GM19239 (cell line): ENCODE results near the gene SPRED3.
"Not testable (repeated sequence)": the region's sequence is repeated elsewhere in the genome, so short reads cannot be mapped to it uniquely, and the experiment has no call there.

Source experiments
- DNase-seq: peaks from one replicate; pipeline ENCODE4 v3.0.0; 2011; ENCODE audit warnings: low spot score; ENCODE audit not compliant: insufficient read length
- FAIRE-seq: peaks from 2 replicates; lab custom pipeline; 2011; peaks lifted over from hg19 to GRCh38; lab: Jason Lieb, UNC

SPRED3 gene

GRCh38 chr19:38412491-38412890 is 24.0 kb downstream of the SPRED3 start:
- DNase-seq = no peak

GRCh38 chr19:38412961-38413360 is 24.5 kb downstream of the SPRED3 start:
- DNase-seq = no peak
- no peak for FAIRE-seq

More at GRCh38 chr19:38412491-38412890, 24.0 kb downstream of the SPRED3 start:
- no peak for FAIRE-seq

- FAIRE-seq = no peak
- no peak for DNase-seq
Observed at GRCh38 chr19:38413416-38413815, 24.9 kb downstream of the SPRED3 start.

GRCh38 chr19:38417146-38417543 is 28.6 kb downstream of the SPRED3 start:
- FAIRE-seq = no peak

GRCh38 chr19:38417544-38418506 is 29.3 kb downstream of the SPRED3 start:
- FAIRE-seq (peak; percentile 45), DNase-seq (peak; percentile 68)

More at GRCh38 chr19:38417146-38417543, 28.6 kb downstream of the SPRED3 start:
- DNase-seq = no peak

GRCh38 chr19:38420935-38421334 is 32.4 kb downstream of the SPRED3 start:
- FAIRE-seq (no peak), DNase-seq (no peak)

GRCh38 chr19:38421856-38422255 is 33.4 kb downstream of the SPRED3 start:
- DNase-seq (no peak), FAIRE-seq (no peak)

GRCh38 chr19:38422438-38422837 is 33.9 kb downstream of the SPRED3 start:
- FAIRE-seq = no peak

GRCh38 chr19:38424272-38424671 is 35.8 kb downstream of the SPRED3 start:
- DNase-seq (no peak), FAIRE-seq (no peak)

More at GRCh38 chr19:38422438-38422837, 33.9 kb downstream of the SPRED3 start:
- no peak for DNase-seq

- no peak for FAIRE-seq
- DNase-seq = no peak
Observed at GRCh38 chr19:38425222-38425809, 36.8 kb downstream of the SPRED3 start.

- FAIRE-seq = no peak
- DNase-seq = no peak
Observed at GRCh38 chr19:38425810-38426466, 37.4 kb downstream of the SPRED3 start, which contains the start of gene RASGRP4. TSS of gene RASGRP4 (minus strand) at chr19:38426219. CDS start at chr19:38426091, 128 bp downstream.

GRCh38 chr19:38427035-38427677 is 38.7 kb downstream of the SPRED3 start:
- not testable (repeated sequence) for DNase-seq

GRCh38 chr19:38429055-38429810 is 40.7 kb downstream of the SPRED3 start:
- FAIRE-seq (no peak), DNase-seq (no peak)

More at GRCh38 chr19:38427035-38427677, 38.7 kb downstream of the SPRED3 start:
- peak; percentile 26 for FAIRE-seq

- FAIRE-seq = no peak
- no peak for DNase-seq
Observed at GRCh38 chr19:38429811-38430156, 41.3 kb downstream of the SPRED3 start.

GRCh38 chr19:38430931-38431330 is 42.4 kb downstream of the SPRED3 start:
- DNase-seq = no peak
- no peak for FAIRE-seq

- FAIRE-seq (peak; percentile 73), DNase-seq (peak; percentile 65)
Observed at GRCh38 chr19:38433268-38433733, 44.8 kb downstream of the SPRED3 start, which contains the start of gene RYR1. TSS of gene RYR1 (plus strand) at chr19:38433691. CDS start at chr19:38433830, 139 bp downstream.

- FAIRE-seq (no peak), DNase-seq (no peak)
Observed at GRCh38 chr19:38434549-38435051, 46.1 kb downstream of the SPRED3 start.

GRCh38 chr19:38437295-38437694 is 48.8 kb downstream of the SPRED3 start:
- FAIRE-seq = no peak

GRCh38 chr19:38437917-38438316 is 49.4 kb downstream of the SPRED3 start:
- DNase-seq (no peak), FAIRE-seq (no peak)

More at GRCh38 chr19:38437295-38437694, 48.8 kb downstream of the SPRED3 start:
- no peak for DNase-seq
